CD4-positive, alpha-beta T cell (primary cell): ENCODE data around the gene AP3S2. TPM values are rescaled to one million over a fixed set of nuclear protein-coding genes. Genes with fewer than 3 reads are reported as not detected.
"Not testable (repeated sequence)": the region's sequence is repeated elsewhere in the genome, so short reads cannot be mapped to it uniquely, and the experiment has no call there.

Experiments used
- ATAC-seq: fragments of 200-7000 bp; cut with Tn5 transposase; one replicate; pipeline ENCODE4 v1.10.0; 2022; ENCODE audit warnings: mild to moderate bottlenecking; ENCODE audit not compliant: poor library complexity
- CTCF ChIA-PET: fragments of 350-600 bp; sonication (Branson Sonifier 250); formaldehyde crosslinking; loops from one replicate; lab custom pipeline; 2021; ENCODE audit warnings: antibody characterized with exemption, inconsistent platforms; lab: Charles Lee
- POLR2A ChIA-PET: fragments of 350-600 bp; sonication (Branson Sonifier 250); formaldehyde crosslinking; loops from one replicate; lab custom pipeline; 2021; ENCODE audit warnings: antibody characterized with exemption, inconsistent platforms; lab: Charles Lee
- DNase-seq, 14 experiments: peaks; one replicate each; pipeline ENCODE4 v3.0.0-alpha.2; 2013 to 2020; ENCODE audit warnings: mixed read lengths in 2 of 14
- H3K27ac ChIP-seq, 2 donors: one replicate each; pipeline versions ENCODE4 v1.5.1 to v1.7.0; 2013; ENCODE audit warnings: low read length in 2 of 2, low read depth in 1 of 2, mild to moderate bottlenecking in 1 of 2
- H3K27me3 ChIP-seq, 2 experiments: 1 replicate in 1 of 2; 2 replicates in 1 of 2; pipeline versions ENCODE4 v1.6.1 to v1.7.0; 2013; ENCODE audit warnings: low read length in 2 of 2, control low read depth in 1 of 2, mild to moderate bottlenecking in 1 of 2, moderate library complexity in 1 of 2; ENCODE audit not compliant: insufficient read depth in 2 of 2, control insufficient read depth in 1 of 2
- H3K36me3 ChIP-seq: one replicate; pipeline ENCODE4 v1.6.1; 2013; ENCODE audit warnings: low read length, control low read depth; ENCODE audit not compliant: insufficient read depth
- H3K4me1 ChIP-seq: one replicate; pipeline ENCODE4 v1.6.1; 2013; ENCODE audit warnings: low read length, control low read depth; ENCODE audit not compliant: insufficient read depth
- H3K4me3 ChIP-seq: one replicate; pipeline ENCODE4 v1.5.1; 2013; ENCODE audit warnings: mild to moderate bottlenecking, low read length, moderate library complexity
- H3K9me3 ChIP-seq, 2 experiments: 1 replicate in 1 of 2; 2 replicates in 1 of 2; pipeline versions ENCODE4 v1.6.1 to v1.7.0; 2013; ENCODE audit warnings: low read length in 2 of 2, mild to moderate bottlenecking in 2 of 2, control low read depth in 1 of 2, moderate library complexity in 1 of 2; ENCODE audit not compliant: control insufficient read depth in 1 of 2, insufficient read depth in 1 of 2
- H3K27ac Mint-ChIP-seq: one replicate; pipeline ENCODE4 v1.8.0; 2020; ENCODE audit warnings: mixed read lengths
- H3K27me3 Mint-ChIP-seq: one replicate; pipeline ENCODE4 v1.8.0; 2021; ENCODE audit warnings: mixed read lengths
- H3K36me3 Mint-ChIP-seq: one replicate; pipeline ENCODE4 v1.8.0; 2021; ENCODE audit warnings: low read depth, mixed read lengths
- H3K4me1 Mint-ChIP-seq: one replicate; pipeline ENCODE4 v1.8.0; 2021; ENCODE audit warnings: low read depth, mixed read lengths
- H3K4me3 Mint-ChIP-seq: one replicate; pipeline ENCODE4 v1.8.0; 2020; ENCODE audit warnings: mild to moderate bottlenecking, mixed read lengths
- H3K9me3 Mint-ChIP-seq: one replicate; pipeline ENCODE4 v1.8.0; 2020; ENCODE audit warnings: mixed read lengths
- CTCF ChIP-seq: fragments of 200-600 bp; IDR thresholded peaks from one replicate; pipeline ENCODE4 v1.8.0; 2022; ENCODE audit warnings: antibody characterized with exemption, mild to moderate bottlenecking
- intact Hi-C, 2 experiments: fragments of 100-400 bp; cut with DNase I in 1 of 2; cut with micrococcal nuclease in 1 of 2; formaldehyde crosslinking; loops; one replicate each; pipeline versions ENCODE4 v1.15.1 to v1.9.0; 2023 to 2025; cut with DNase I, micrococcal nuclease
- total RNA-seq, 174 experiments: library from RNA in 2 of 174; stranded (reverse) in 2 of 174; gene quantifications; one replicate each; pipeline ENCODE4 v1.2.3 and lab custom pipeline; 2021 to 2026

Gene AP3S2
- total RNA-seq, 2 experiments from 2014 or later = 18.9 to 20.5 TPM

GRCh38 chr15:89783861-89784685, 109.7 kb downstream of the AP3S2 start:
- ATAC-seq (no peak), DNase-seq (no peak)
- Histone ChIP-seq H3K36me3 (no peaks in the 10 kb centered on the region), H3K4me3 (no peak overlapping the region), H3K9me3 (peaks cover 3 to 13% of the 10 kb centered on the region in 2 experiments), H3K27me3 (no peaks in the 10 kb centered on the region), H3K27ac (no peak overlapping the region), H3K4me1 (peaks cover 10% of the 10 kb centered on the region)
- no peak for TF ChIP-seq CTCF
- Mint-ChIP-seq H3K4me3 (no peak overlapping the region), H3K4me1 (no peaks in the 10 kb centered on the region), H3K9me3 (peaks cover 8% of the 10 kb centered on the region), H3K36me3 (no peaks in the 10 kb centered on the region), H3K27ac (no peak overlapping the region), H3K27me3 (peaks cover 24% of the 10 kb centered on the region)
- intact Hi-C loops = no loop called here
- ChIA-PET CTCF (no interaction called here), POLR2A (no interaction called here)

GRCh38 chr15:89783111-89783860, 110.5 kb downstream of the AP3S2 start:
- Mint-ChIP-seq H3K27ac (no peak overlapping the region), H3K27me3 (peaks cover 30% of the 10 kb centered on the region), H3K4me1 (no peaks in the 10 kb centered on the region), H3K9me3 (peaks cover 8% of the 10 kb centered on the region), H3K4me3 (no peak overlapping the region), H3K36me3 (no peaks in the 10 kb centered on the region)
- ATAC-seq (no peak), DNase-seq (no peak)
- no peak overlapping the region for H3K4me3 ChIP-seq
- no peak for TF ChIP-seq CTCF
- H3K4me1 ChIP-seq = peaks cover 10% of the 10 kb centered on the region
- H3K27me3 ChIP-seq = no peaks in the 10 kb centered on the region
- H3K27ac ChIP-seq = no peak overlapping the region
- intact Hi-C loops = no loop called here
- H3K9me3 ChIP-seq = peaks cover 3 to 11% of the 10 kb centered on the region in 2 experiments
- ChIA-PET CTCF (no interaction called here), POLR2A (no interaction called here)
- H3K36me3 ChIP-seq = no peaks in the 10 kb centered on the region

GRCh38 chr15:89782619-89782950, 111.2 kb downstream of the AP3S2 start:
- H3K27ac Mint-ChIP-seq, POLR2A ChIA-PET, H3K27ac ChIP-seq, H3K36me3 Mint-ChIP-seq, ATAC-seq, H3K9me3 Mint-ChIP-seq, H3K27me3 ChIP-seq, intact Hi-C loops, H3K36me3 ChIP-seq, DNase-seq, H3K9me3 ChIP-seq, H3K4me3 ChIP-seq, CTCF ChIA-PET, H3K4me3 Mint-ChIP-seq, H3K4me1 Mint-ChIP-seq: not testable (repeated sequence)
- peaks cover 10% of the 10 kb centered on the region for H3K4me1 ChIP-seq
- peaks cover 30% of the 10 kb centered on the region for H3K27me3 Mint-ChIP-seq
